ENCODE measurements around the gene KLHL35.
A peak's percentile ranks its signal among the peaks of the same experiment; 100 is the strongest.

KLHL35 gene

GRCh38 chr11:75447415-75447814 lies 14.4 kb upstream of the KLHL35 start:
- no peak overlapping the region for H2BK120ac ChIP-seq (ENCODE audit: low read depth, low read length)
- H3K4me1 ChIP-seq (ENCODE audit: control insufficient read depth, insufficient read depth, low read depth, low read length) = peaks cover 2% of the 10 kb centered on the region
- H3K4me2 ChIP-seq (ENCODE audit: low read length, poor library complexity, severe bottlenecking) = no peak overlapping the region
- no peak overlapping the region for H2BK5ac ChIP-seq (ENCODE audit: low read depth, low read length, poor library complexity, severe bottlenecking)
- H3K79me1 ChIP-seq (replicated peaks; ENCODE audit: low read length, poor library complexity, severe bottlenecking) = no peaks in the 10 kb centered on the region
- H3K4me3 ChIP-seq (ENCODE audit: insufficient read depth in 1 of 2, low read depth in 1 of 2, low read length in 2 of 2) = no peak overlapping the region
- no peaks in the 10 kb centered on the region for H3K36me3 ChIP-seq (ENCODE audit: control insufficient read depth in 1 of 2, insufficient read depth in 2 of 2, low read depth in 1 of 2, low read length in 2 of 2)
- no peak overlapping the region for H3K9ac ChIP-seq (ENCODE audit: low read length)
- H4K91ac ChIP-seq (ENCODE audit: low read length) = no peak overlapping the region
- no peak overlapping the region for H3K4ac ChIP-seq (ENCODE audit: low read depth in 1 of 2, low read length in 2 of 2)
- no peak overlapping the region for H4K8ac ChIP-seq (ENCODE audit: low read length)
- no peak overlapping the region for H3K27ac ChIP-seq (ENCODE audit: low read length, poor library complexity, severe bottlenecking)
- H3K27me3 ChIP-seq (ENCODE audit: control insufficient read depth in 1 of 2, insufficient read depth in 1 of 2, low read length in 2 of 2) = peaks cover 10 to 25% of the 10 kb centered on the region in 2 experiments
- 71% methylated on average over 4 of the region's 5 CpGs for WGBS
- H2AK5ac ChIP-seq (ENCODE audit: low read length, severe bottlenecking) = no peak overlapping the region
- no peak overlapping the region for H2AFZ ChIP-seq (ENCODE audit: low read depth, low read length)
- no peak for DNase-seq
- H2BK15ac ChIP-seq (ENCODE audit: low read depth, poor library complexity, severe bottlenecking) = no peak overlapping the region
- H3K9me3 ChIP-seq (ENCODE audit: control insufficient read depth, low read length) = no peaks in the 10 kb centered on the region
- H2BK12ac ChIP-seq (ENCODE audit: low read length in 2 of 2) = no peak overlapping the region
- no peak overlapping the region for H3K18ac ChIP-seq (ENCODE audit: low read depth in 1 of 2, low read length in 2 of 2)
- no peak overlapping the region for H3K14ac ChIP-seq (ENCODE audit: low read length in 2 of 2)
- no peak overlapping the region for H3K23ac ChIP-seq (ENCODE audit: low read length in 2 of 2)

GRCh38 chr11:75445315-75445953 lies 12.4 kb upstream of the KLHL35 start:
- H3K9ac ChIP-seq (ENCODE audit: low read length) = no peak overlapping the region
- H3K4me2 ChIP-seq (ENCODE audit: low read length, poor library complexity, severe bottlenecking) = no peak overlapping the region
- H2AFZ ChIP-seq (ENCODE audit: low read depth, low read length) = no peak overlapping the region
- no peaks in the 10 kb centered on the region for H3K79me1 ChIP-seq (replicated peaks; ENCODE audit: low read length, poor library complexity, severe bottlenecking)
- peaks cover 4% of the 10 kb centered on the region for H3K4me1 ChIP-seq (ENCODE audit: control insufficient read depth, insufficient read depth, low read depth, low read length)
- no peak overlapping the region for H2BK5ac ChIP-seq (ENCODE audit: low read depth, low read length, poor library complexity, severe bottlenecking)
- DNase-seq = peak; percentile 60
- no peak overlapping the region for H3K23ac ChIP-seq (ENCODE audit: low read length in 2 of 2)
- no peak overlapping the region for H2BK15ac ChIP-seq (ENCODE audit: low read depth, poor library complexity, severe bottlenecking)
- no peak overlapping the region for H4K8ac ChIP-seq (ENCODE audit: low read length)
- no peak overlapping the region for H3K27ac ChIP-seq (ENCODE audit: low read length, poor library complexity, severe bottlenecking)
- H2BK120ac ChIP-seq (ENCODE audit: low read depth, low read length) = no peak overlapping the region
- no peak overlapping the region for H3K18ac ChIP-seq (ENCODE audit: low read depth in 1 of 2, low read length in 2 of 2)
- no peak overlapping the region for H3K4me3 ChIP-seq (ENCODE audit: insufficient read depth in 1 of 2, low read depth in 1 of 2, low read length in 2 of 2)
- no peak overlapping the region for H2BK12ac ChIP-seq (ENCODE audit: low read length in 2 of 2)
- no peak overlapping the region for H3K14ac ChIP-seq (ENCODE audit: low read length in 2 of 2)
- no peak overlapping the region for H4K91ac ChIP-seq (ENCODE audit: low read length)
- peaks cover 16 to 25% of the 10 kb centered on the region in 2 experiments for H3K27me3 ChIP-seq (ENCODE audit: control insufficient read depth in 1 of 2, insufficient read depth in 1 of 2, low read length in 2 of 2)
- WGBS = 13% methylated on average over 6 of the region's 6 CpGs
- H2AK5ac ChIP-seq (ENCODE audit: low read length, severe bottlenecking) = no peak overlapping the region
- H3K36me3 ChIP-seq (ENCODE audit: control insufficient read depth in 1 of 2, insufficient read depth in 2 of 2, low read depth in 1 of 2, low read length in 2 of 2) = peaks cover 0 to 2% of the 10 kb centered on the region in 2 experiments
- no peaks in the 10 kb centered on the region for H3K9me3 ChIP-seq (ENCODE audit: control insufficient read depth, low read length)
- H3K4ac ChIP-seq (ENCODE audit: low read depth in 1 of 2, low read length in 2 of 2) = no peak overlapping the region

GRCh38 chr11:75443043-75443442 lies 10.0 kb upstream of the KLHL35 start:
- Histone ChIP-seq H2BK15ac (ENCODE audit: low read depth, poor library complexity, severe bottlenecking) (no peak overlapping the region), H3K4me1 (ENCODE audit: control insufficient read depth, insufficient read depth, low read depth, low read length) (peaks cover 6% of the 10 kb centered on the region), H3K14ac (ENCODE audit: low read length in 2 of 2) (no peak overlapping the region), H3K4ac (ENCODE audit: low read depth in 1 of 2, low read length in 2 of 2) (no peak overlapping the region), H3K4me3 (ENCODE audit: insufficient read depth in 1 of 2, low read depth in 1 of 2, low read length in 2 of 2) (no peak overlapping the region), H2BK5ac (ENCODE audit: low read depth, low read length, poor library complexity, severe bottlenecking) (no peak overlapping the region), H2AFZ (ENCODE audit: low read depth, low read length) (no peak overlapping the region), H3K9ac (ENCODE audit: low read length) (no peak overlapping the region), H3K79me1 (replicated peaks; ENCODE audit: low read length, poor library complexity, severe bottlenecking) (no peaks in the 10 kb centered on the region), H2BK12ac (ENCODE audit: low read length in 2 of 2) (no peak overlapping the region), H3K23ac (ENCODE audit: low read length in 2 of 2) (no peak overlapping the region), H4K91ac (ENCODE audit: low read length) (no peak overlapping the region), H4K8ac (ENCODE audit: low read length) (no peak overlapping the region), H3K4me2 (ENCODE audit: low read length, poor library complexity, severe bottlenecking) (no peak overlapping the region), H3K27me3 (ENCODE audit: control insufficient read depth in 1 of 2, insufficient read depth in 1 of 2, low read length in 2 of 2) (peaks cover 11 to 19% of the 10 kb centered on the region in 2 experiments), H3K27ac (ENCODE audit: low read length, poor library complexity, severe bottlenecking) (no peak overlapping the region), H2AK5ac (ENCODE audit: low read length, severe bottlenecking) (no peak overlapping the region), H3K9me3 (ENCODE audit: control insufficient read depth, low read length) (no peaks in the 10 kb centered on the region), H2BK120ac (ENCODE audit: low read depth, low read length) (no peak overlapping the region), H3K36me3 (ENCODE audit: control insufficient read depth in 1 of 2, insufficient read depth in 2 of 2, low read depth in 1 of 2, low read length in 2 of 2) (peaks cover 0 to 2% of the 10 kb centered on the region in 2 experiments), H3K18ac (ENCODE audit: low read depth in 1 of 2, low read length in 2 of 2) (no peak overlapping the region)
- DNase-seq = no peak
- 81% methylated on average over 12 of the region's 12 CpGs for WGBS

GRCh38 chr11:75442161-75442885 lies 9.3 kb upstream of the KLHL35 start:
- no peak overlapping the region for H3K18ac ChIP-seq (ENCODE audit: low read depth in 1 of 2, low read length in 2 of 2)
- H3K79me1 ChIP-seq (replicated peaks; ENCODE audit: low read length, poor library complexity, severe bottlenecking) = no peaks in the 10 kb centered on the region
- no peak overlapping the region for H3K23ac ChIP-seq (ENCODE audit: low read length in 2 of 2)
- H3K9ac ChIP-seq (ENCODE audit: low read length) = no peak overlapping the region
- no peaks in the 10 kb centered on the region for H3K9me3 ChIP-seq (ENCODE audit: control insufficient read depth, low read length)
- H4K91ac ChIP-seq (ENCODE audit: low read length) = no peak overlapping the region
- no peak overlapping the region for H2BK120ac ChIP-seq (ENCODE audit: low read depth, low read length)
- H3K27ac ChIP-seq (ENCODE audit: low read length, poor library complexity, severe bottlenecking) = no peak overlapping the region
- H2AFZ ChIP-seq (ENCODE audit: low read depth, low read length) = no peak overlapping the region
- no peak for DNase-seq
- peaks cover 9% of the 10 kb centered on the region for H3K4me1 ChIP-seq (ENCODE audit: control insufficient read depth, insufficient read depth, low read depth, low read length)
- no peak overlapping the region for H2BK12ac ChIP-seq (ENCODE audit: low read length in 2 of 2)
- H3K27me3 ChIP-seq (ENCODE audit: control insufficient read depth in 1 of 2, insufficient read depth in 1 of 2, low read length in 2 of 2) = peaks cover 11 to 19% of the 10 kb centered on the region in 2 experiments
- no peak overlapping the region for H3K4ac ChIP-seq (ENCODE audit: low read depth in 1 of 2, low read length in 2 of 2)
- H2BK15ac ChIP-seq (ENCODE audit: low read depth, poor library complexity, severe bottlenecking) = no peak overlapping the region
- no peak overlapping the region for H3K14ac ChIP-seq (ENCODE audit: low read length in 2 of 2)
- no peak overlapping the region for H2AK5ac ChIP-seq (ENCODE audit: low read length, severe bottlenecking)
- H4K8ac ChIP-seq (ENCODE audit: low read length) = no peak overlapping the region
- peaks cover 0 to 2% of the 10 kb centered on the region in 2 experiments for H3K36me3 ChIP-seq (ENCODE audit: control insufficient read depth in 1 of 2, insufficient read depth in 2 of 2, low read depth in 1 of 2, low read length in 2 of 2)
- H2BK5ac ChIP-seq (ENCODE audit: low read depth, low read length, poor library complexity, severe bottlenecking) = no peak overlapping the region
- no peak overlapping the region for H3K4me2 ChIP-seq (ENCODE audit: low read length, poor library complexity, severe bottlenecking)
- 86% methylated on average over 14 of the region's 15 CpGs for WGBS
- no peak overlapping the region for H3K4me3 ChIP-seq (ENCODE audit: insufficient read depth in 1 of 2, low read depth in 1 of 2, low read length in 2 of 2)

All from mesenchymal stem cell (in vitro differentiated cells and primary cell).